ENCODE results near the gene RXRA. TPM values are rescaled to one million over a fixed set of nuclear protein-coding genes. Genes with fewer than 3 reads are reported as not detected.

Gene RXRA
- total RNA-seq, 2 experiments from 2014 or later, result 22.1 to 22.5 TPM

DNA sequence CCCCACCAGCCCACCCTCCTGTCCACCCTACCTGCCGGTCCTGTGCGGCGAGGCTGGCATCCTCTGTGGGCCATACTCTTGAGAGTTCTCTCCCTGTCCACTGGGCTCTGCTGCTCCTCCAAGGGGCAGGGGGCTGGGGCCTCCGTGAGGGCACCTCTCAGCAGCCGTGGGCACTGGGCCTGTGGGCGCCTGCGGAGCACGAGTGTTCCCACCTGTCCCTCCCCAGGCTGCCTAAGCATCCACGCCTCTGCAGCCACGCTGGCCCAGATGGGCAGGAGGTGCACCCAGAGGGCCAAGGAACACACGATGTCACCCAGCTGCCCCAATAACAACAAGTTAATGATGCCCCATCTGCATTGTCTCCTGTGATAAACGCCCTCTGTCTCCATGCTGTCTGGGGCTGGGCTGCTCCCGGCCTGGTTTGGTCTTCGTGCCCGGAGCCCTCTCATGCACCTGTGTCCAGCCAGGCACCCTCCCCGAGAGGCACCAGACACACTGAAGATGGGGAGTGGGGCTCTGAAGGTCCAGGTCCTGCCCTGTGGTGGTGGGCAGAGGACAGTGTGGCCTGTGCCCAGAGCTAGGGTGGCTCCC, 114.5 kb downstream of the RXRA start:
- no peak for DNase-seq
- H3K9me3 Mint-ChIP-seq, result peaks cover 3% of the 10 kb centered on the region
- H3K4me3 Mint-ChIP-seq, result no peak overlapping the region
- H3K4me1 Mint-ChIP-seq (ENCODE audit: low read depth), result peaks cover 10% of the 10 kb centered on the region
- peaks cover under 1% of the 10 kb centered on the region for H3K36me3 Mint-ChIP-seq
- POLR2A ChIA-PET, result no interaction called here
- H3K27me3 Mint-ChIP-seq, result peaks cover 6% of the 10 kb centered on the region
- CTCF ChIA-PET, result no interaction called here
- no peak overlapping the region for H3K27ac Mint-ChIP-seq
- intact Hi-C loops (cut with micrococcal nuclease), result loop anchor here (10.0 kb wide), 1 partner anchor 204 kb away; the partner anchor contains the start of gene COL5A1

DNA sequence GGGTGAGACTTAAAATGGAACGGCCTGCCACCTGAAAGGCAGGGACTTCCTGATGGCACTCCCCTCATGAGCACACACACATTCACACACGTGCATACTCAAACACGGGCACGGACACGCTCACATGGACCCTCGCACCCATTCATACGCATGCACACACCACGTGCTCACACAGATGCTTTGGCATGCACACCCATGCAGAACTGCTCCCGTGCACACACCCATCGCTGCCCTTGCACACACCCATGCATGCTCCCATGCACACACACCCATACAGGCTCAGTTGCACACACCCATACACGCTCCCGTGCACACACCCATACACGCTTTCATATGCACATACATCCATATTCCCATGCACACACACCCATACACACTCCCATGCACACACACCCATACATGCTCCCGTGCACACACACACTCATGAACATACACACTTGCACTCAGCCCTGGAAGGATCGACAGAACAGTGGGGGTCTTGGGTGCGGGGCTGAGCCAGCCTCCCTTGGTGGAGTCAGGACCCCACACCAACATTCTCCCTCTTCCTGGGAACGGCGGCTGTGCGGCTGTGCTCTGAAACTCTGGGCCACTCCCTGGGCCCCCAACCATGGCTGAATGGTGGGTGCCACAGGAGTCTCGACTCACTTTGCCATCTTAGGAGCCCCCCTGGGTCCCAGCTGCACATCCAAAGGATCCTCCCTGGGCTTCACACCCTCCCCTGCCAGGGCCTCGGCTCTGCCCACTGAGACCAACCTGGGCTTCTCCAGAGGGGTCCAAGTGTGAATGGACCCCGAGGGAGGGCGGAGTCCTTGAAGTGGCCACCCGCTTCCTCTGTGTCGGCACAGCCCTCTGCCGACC, 115.2 kb downstream of the RXRA start:
- Mint-ChIP-seq H3K27me3 (peaks cover 6% of the 10 kb centered on the region), H3K36me3 (no peaks in the 10 kb centered on the region), H3K4me1 (ENCODE audit: low read depth) (peaks cover 10% of the 10 kb centered on the region), H3K27ac (no peak overlapping the region), H3K9me3 (peaks cover 3% of the 10 kb centered on the region), H3K4me3 (no peak overlapping the region)
- ChIA-PET POLR2A (no interaction called here), CTCF (interaction anchor here (1.7 to 2.8 kb wide), 5 partner anchors 77 to 271 kb away, joined by 4 to 60 read pairs (median 18); no protein-coding TSS in a partner anchor)
- intact Hi-C loops (cut with micrococcal nuclease), result loop anchor here (2.0 to 10.0 kb wide), 2 partner anchors 69 to 203 kb away; partner anchors contain the start of gene COL5A1
- DNase-seq, result no peak

DNA sequence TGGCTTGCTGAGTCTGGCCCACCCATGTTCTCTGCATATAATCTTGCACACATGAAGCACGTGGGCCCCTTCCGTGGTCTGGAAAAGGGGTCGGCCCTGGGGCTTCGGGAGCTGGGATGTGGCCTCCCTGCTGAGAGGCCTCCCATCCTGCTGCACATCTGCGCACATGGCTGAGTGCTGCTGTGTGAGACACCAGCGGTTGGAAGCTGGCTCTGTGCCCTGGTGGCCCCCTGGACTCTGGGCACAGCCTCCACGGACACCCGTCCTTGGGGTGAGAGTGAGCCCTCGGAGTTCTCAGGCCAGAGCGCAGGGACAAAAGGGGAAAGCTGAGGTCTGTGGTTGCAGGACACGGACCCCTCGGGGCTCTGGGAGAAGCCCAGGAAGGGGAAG, 115.8 kb downstream of the RXRA start:
- POLR2A ChIA-PET, result no interaction called here
- intact Hi-C loops (cut with micrococcal nuclease), result loop anchor here (2.0 to 10.0 kb wide), 2 partner anchors 69 to 203 kb away; partner anchors contain the start of gene COL5A1
- H3K27me3 Mint-ChIP-seq, result peaks cover 6% of the 10 kb centered on the region
- H3K36me3 Mint-ChIP-seq, result no peaks in the 10 kb centered on the region
- no peak overlapping the region for H3K4me3 Mint-ChIP-seq
- H3K4me1 Mint-ChIP-seq (ENCODE audit: low read depth), result peaks cover 10% of the 10 kb centered on the region
- H3K9me3 Mint-ChIP-seq, result peaks cover 3% of the 10 kb centered on the region
- no peak for DNase-seq
- CTCF ChIA-PET, result interaction anchor here (0.5 to 2.8 kb wide), 16 partner anchors 14 to 419 kb away, joined by 3 to 60 read pairs (median 6); no protein-coding TSS in a partner anchor
- H3K27ac Mint-ChIP-seq, result no peak overlapping the region

DNA sequence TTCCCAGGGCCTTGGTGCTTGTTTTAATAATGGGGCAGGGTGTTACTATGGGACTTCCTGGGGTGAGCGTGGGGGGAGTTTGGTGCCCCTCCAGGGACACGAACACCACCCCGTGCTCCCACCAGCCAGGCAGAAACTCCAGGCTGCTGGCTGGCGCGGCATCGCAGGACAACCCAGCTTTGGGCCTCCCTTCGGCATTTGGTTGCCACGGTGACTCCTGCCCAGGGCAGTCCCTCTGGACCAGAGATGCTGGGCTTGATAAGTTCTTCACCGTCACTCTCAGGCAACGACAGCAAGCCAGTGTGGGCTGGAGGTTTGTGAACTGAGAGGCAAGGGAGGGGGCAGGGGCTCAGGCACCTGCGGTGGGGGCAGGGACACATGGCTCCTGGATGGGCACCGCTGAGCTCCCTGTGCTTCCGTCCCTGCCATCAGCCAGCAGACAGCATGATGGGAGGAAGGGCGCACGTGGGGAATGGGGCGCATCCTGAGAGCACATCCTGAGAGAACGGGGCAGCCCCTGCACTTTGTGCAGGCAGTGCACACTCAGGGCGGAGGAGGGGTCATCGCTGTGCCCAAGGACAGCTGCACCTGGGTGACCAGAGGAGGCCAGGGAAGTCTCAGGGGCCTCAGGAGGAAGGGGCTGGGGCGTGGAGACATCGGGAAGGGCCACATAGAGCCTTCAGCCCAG, 116.4 kb downstream of the RXRA start:
- H3K27me3 Mint-ChIP-seq, result peaks cover 6% of the 10 kb centered on the region
- no peaks in the 10 kb centered on the region for H3K36me3 Mint-ChIP-seq
- H3K27ac Mint-ChIP-seq, result no peak overlapping the region
- DNase-seq, result peak; percentile 26
- intact Hi-C loops (cut with micrococcal nuclease), result loop anchor here (1.0 to 10.0 kb wide), 5 partner anchors 51 to 272 kb away; partner anchors contain the start of gene COL5A1
- POLR2A ChIA-PET, result interaction anchor here (1.2 kb wide), 1 partner anchor 306 kb away, joined by 3 read pairs; the partner anchor contains the start of gene WDR5
- CTCF ChIA-PET, result interaction anchor here (0.5 to 2.8 kb wide), 32 partner anchors 10 to 420 kb away, joined by 3 to 60 read pairs (median 4); no protein-coding TSS in a partner anchor
- H3K4me3 Mint-ChIP-seq, result no peak overlapping the region
- peaks cover 10% of the 10 kb centered on the region for H3K4me1 Mint-ChIP-seq (ENCODE audit: low read depth)
- peaks cover 3% of the 10 kb centered on the region for H3K9me3 Mint-ChIP-seq

DNA sequence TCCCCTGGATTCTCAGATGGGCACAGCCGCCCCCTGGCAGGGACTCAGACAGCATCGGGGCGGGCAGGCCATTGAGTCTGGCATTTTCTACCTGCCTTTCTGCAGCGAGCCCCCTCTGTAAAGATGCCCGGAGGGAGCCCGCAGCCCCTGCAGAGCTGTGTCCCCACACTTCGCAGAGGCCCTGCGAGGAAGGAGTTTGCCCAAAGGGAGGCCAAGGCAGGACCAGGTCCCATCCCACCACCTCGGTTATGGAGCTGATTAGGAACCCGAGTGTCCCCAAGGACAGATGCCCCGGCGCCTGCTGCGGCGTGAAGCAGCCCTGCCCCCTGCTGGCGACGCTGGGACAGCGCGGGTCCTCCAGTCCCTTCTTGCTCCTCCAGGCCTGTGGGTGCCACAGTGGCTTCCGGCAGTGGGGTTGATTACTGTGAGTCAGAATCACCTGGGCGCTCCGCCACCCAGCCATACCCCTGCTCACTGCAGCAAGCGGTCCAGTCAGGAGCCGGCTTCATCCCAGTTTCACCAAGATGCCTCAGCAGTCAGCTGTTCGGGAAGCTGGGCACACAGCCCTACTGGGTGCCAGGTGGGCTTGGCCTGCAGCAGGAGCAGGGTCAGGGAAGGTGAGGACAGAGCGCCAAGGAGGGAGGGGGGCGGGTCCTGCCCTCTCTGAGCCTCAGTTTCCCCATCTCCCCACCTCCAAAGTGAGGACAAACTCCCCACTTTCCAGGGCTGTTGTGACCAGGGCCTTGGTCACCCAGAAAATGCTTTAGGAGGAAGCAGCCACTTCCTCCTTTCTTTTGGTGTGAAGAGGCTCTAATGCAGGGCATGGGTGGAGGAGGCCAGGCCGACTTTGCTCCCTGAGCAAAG, 117.2 kb downstream of the RXRA start:
- ChIA-PET POLR2A (interaction anchor here (1.2 kb wide), 1 partner anchor 307 kb away, joined by 3 read pairs; the partner anchor contains the start of gene WDR5), CTCF (interaction anchor here (0.6 to 2.8 kb wide), 33 partner anchors 11 to 1467 kb away, joined by 3 to 60 read pairs (median 4); no protein-coding TSS in a partner anchor)
- H3K27me3 Mint-ChIP-seq, result peaks cover 6% of the 10 kb centered on the region
- peaks cover 6% of the 10 kb centered on the region for H3K9me3 Mint-ChIP-seq
- H3K4me1 Mint-ChIP-seq (ENCODE audit: low read depth), result peaks cover 10% of the 10 kb centered on the region
- peak; percentile 93 for DNase-seq
- intact Hi-C loops (cut with micrococcal nuclease), result loop anchor here (1.0 to 10.0 kb wide), 5 partner anchors 52 to 273 kb away; partner anchors contain the start of gene COL5A1
- no peak overlapping the region for H3K27ac Mint-ChIP-seq
- H3K4me3 Mint-ChIP-seq, result no peak overlapping the region
- H3K36me3 Mint-ChIP-seq, result no peaks in the 10 kb centered on the region

DNA sequence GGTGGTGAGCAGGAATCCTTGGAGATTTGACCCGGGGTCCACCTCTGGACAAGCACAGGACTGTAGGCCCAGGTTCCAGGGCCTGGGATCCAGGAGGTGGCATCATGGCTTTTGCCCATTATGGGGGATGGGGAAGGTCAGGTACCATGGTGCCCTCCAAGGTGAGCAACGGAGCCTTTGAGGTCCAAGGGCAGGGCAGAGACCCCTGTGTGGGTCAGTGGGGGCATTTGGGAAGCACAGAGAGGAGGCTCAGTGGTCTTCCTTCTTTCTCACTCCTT, 117.7 kb downstream of the RXRA start:
- Mint-ChIP-seq H3K4me3 (no peak overlapping the region), H3K36me3 (no peaks in the 10 kb centered on the region), H3K27me3 (peaks cover 6% of the 10 kb centered on the region), H3K27ac (no peak overlapping the region), H3K9me3 (peaks cover 11% of the 10 kb centered on the region), H3K4me1 (ENCODE audit: low read depth) (peaks cover 10% of the 10 kb centered on the region)
- intact Hi-C loops (cut with micrococcal nuclease), result loop anchor here (10.0 kb wide), 1 partner anchor 201 kb away; the partner anchor contains the start of gene COL5A1
- ChIA-PET POLR2A (interaction anchor here (1.2 kb wide), 1 partner anchor 308 kb away, joined by 3 read pairs; the partner anchor contains the start of gene WDR5), CTCF (interaction anchor here (0.6 to 2.8 kb wide), 12 partner anchors 12 to 1466 kb away, joined by 3 to 60 read pairs (median 4); no protein-coding TSS in a partner anchor)
- DNase-seq, result no peak

DNA sequence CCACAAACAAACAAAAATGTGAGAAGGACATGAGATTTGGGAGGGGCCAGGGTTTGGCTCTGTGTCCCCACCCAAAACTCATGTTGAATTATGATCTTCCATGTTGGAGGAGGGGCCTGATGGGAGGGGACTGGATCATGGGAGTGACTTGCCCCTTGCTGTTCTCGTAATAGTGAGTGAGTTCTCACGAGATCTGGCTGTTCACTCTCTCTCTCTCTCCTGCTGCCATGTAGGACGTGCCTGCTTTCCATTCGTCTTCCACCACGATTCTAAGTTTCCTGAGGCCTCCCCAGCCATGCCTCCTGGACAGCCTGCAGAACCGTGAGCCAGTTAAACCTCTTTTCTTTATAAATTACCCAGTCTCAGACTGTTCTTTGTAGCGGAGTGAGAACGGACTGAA, 118.7 kb downstream of the RXRA start:
- Mint-ChIP-seq H3K36me3 (peaks cover 1% of the 10 kb centered on the region), H3K27ac (no peak overlapping the region), H3K4me1 (ENCODE audit: low read depth) (peaks cover 10% of the 10 kb centered on the region), H3K4me3 (no peak overlapping the region), H3K9me3 (peaks cover 17% of the 10 kb centered on the region), H3K27me3 (peaks cover 6% of the 10 kb centered on the region)
- ChIA-PET CTCF (interaction anchor here (2.1 kb wide), 1 partner anchor 274 kb away, joined by 7 read pairs; no protein-coding TSS in a partner anchor), POLR2A (no interaction called here)
- no peak for DNase-seq
- intact Hi-C loops (cut with micrococcal nuclease), result loop anchor here (10.0 kb wide), 1 partner anchor 200 kb away; the partner anchor contains the start of gene COL5A1

DNA sequence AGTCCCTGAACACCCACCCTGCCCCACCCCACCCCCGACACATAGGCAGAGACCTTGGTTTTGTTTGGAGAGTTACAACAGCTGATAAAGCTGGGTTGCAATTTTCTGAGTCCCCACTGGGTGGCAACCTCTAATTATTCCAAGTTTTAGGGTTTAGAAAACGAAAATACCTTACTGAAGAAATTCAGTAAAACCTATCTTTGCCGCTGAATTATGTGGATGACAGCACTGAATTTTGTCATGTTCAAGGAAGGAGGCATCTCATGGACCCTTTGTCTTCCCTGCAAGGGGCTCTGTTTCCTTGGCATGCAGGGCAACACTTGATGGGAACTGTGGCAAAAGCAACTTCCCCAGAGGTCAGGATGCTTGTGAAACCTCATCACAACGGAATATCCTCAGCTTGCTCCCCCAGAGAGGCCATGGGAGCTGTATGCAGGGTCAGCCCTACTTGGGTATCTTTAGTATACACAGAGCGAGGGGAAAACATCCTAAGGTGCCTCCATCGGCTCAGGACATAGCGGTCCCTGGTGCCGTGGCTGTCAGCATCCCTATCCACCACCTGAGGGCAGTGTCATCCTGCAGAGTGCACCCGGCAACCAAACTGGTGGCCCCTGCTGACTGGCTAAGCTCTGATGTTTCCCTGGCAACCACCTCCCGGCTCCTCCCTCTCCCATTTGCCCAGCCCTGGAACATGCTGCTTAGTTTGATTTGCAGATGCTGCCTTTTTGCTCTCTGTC, 123.1 kb downstream of the RXRA start:
- intact Hi-C loops (cut with micrococcal nuclease), result loop anchor here (2.0 to 10.0 kb wide), 3 partner anchors 195 to 409 kb away; partner anchors contain the start of gene COL5A1
- ChIA-PET POLR2A (no interaction called here), CTCF (interaction anchor here (0.6 to 2.8 kb wide), 25 partner anchors 10 to 989 kb away, joined by 3 to 10 read pairs (median 4); partner anchors contain the start of gene RNU6ATAC)

DNA sequence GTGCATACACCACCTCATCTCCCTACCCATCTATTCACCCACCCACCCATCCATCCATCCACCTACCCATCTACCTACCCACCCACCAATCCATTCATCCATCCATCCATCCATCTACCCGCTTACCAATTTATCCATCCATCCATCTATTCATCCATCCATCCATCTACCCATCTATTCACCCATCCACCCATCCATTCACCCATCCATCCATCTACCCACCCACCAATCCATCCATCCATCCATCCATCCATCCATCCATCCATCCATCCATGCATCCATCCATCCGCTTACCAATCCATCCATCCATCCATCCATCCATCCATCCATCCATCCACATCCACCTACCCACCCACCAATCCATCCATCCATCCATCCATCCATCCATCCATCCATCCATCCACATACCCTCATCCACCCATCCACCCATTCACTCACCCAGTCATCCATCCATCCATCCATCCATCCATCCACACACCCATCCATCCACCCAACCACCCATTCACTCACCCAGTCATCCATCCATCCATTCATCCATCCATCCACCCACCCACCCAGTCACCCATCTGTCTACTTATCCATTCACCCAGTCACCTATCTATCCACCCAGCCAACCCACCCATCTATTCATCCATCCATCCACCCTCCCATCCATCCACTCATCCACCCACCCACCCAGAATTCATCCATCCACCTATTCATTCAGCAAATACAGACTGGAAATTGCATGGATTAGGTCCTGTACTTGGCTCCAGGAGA, 125.6 kb downstream of the RXRA start:
- ChIA-PET CTCF (no interaction called here), POLR2A (no interaction called here)
- peaks cover 13% of the 10 kb centered on the region for H3K9me3 Mint-ChIP-seq
- peaks cover 10% of the 10 kb centered on the region for H3K4me1 Mint-ChIP-seq (ENCODE audit: low read depth)
- intact Hi-C loops (cut with micrococcal nuclease), result no loop called here
- no peak for DNase-seq
- no peak overlapping the region for H3K27ac Mint-ChIP-seq
- no peak overlapping the region for H3K4me3 Mint-ChIP-seq
- no peaks in the 10 kb centered on the region for H3K27me3 Mint-ChIP-seq
- H3K36me3 Mint-ChIP-seq, result peaks cover 1% of the 10 kb centered on the region

More for the DNA sequence above, 123.1 kb downstream of the RXRA start:
- Mint-ChIP-seq H3K4me1 (ENCODE audit: low read depth) (no peaks in the 10 kb centered on the region), H3K4me3 (no peak overlapping the region), H3K27ac (no peak overlapping the region), H3K9me3 (peaks cover 17% of the 10 kb centered on the region), H3K36me3 (peaks cover 1% of the 10 kb centered on the region), H3K27me3 (no peaks in the 10 kb centered on the region)
- DNase-seq, result peak; percentile 89

DNA sequence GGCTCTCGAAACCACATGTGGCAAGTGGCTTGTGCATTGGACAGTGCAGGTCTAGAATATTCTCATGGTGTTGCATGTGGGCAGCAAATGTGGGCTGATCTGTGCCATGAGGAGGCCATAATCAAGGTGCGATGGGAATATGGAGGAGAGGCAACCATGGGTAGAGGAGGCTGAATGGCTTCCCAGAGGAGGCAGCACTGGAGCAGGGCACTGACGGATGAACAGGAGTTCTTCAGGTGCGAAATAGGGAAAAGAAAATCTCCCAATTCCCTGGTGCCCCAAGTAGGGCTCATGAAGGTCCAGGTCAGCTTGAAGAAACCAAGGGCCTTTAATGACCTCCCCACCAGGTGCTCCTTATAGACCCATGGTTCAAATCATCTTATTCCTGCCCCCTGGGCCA, 126.5 kb downstream of the RXRA start:
- Mint-ChIP-seq H3K4me1 (ENCODE audit: low read depth) (peaks cover 10% of the 10 kb centered on the region), H3K27me3 (no peaks in the 10 kb centered on the region), H3K27ac (no peak overlapping the region), H3K36me3 (peaks cover 1% of the 10 kb centered on the region), H3K9me3 (peaks cover 13% of the 10 kb centered on the region), H3K4me3 (no peak overlapping the region)
- intact Hi-C loops (cut with micrococcal nuclease), result no loop called here
- ChIA-PET POLR2A (no interaction called here), CTCF (interaction anchor here (1.5 kb wide), 1 partner anchor 281 kb away, joined by 3 read pairs; no protein-coding TSS in a partner anchor)
- DNase-seq, result no peak

All from activated CD4-positive, alpha-beta memory T cell treated with anti-CD3 and anti-CD28 coated beads for 36 hours (primary cell).